ENCODE results near the gene CLSTN2. TPM values are rescaled to one million over a fixed set of nuclear protein-coding genes. Genes with fewer than 3 reads are reported as not detected.

The CLSTN2 gene
- total RNA-seq, 1 donor from 2014 or later = 65.0 TPM

DNA sequence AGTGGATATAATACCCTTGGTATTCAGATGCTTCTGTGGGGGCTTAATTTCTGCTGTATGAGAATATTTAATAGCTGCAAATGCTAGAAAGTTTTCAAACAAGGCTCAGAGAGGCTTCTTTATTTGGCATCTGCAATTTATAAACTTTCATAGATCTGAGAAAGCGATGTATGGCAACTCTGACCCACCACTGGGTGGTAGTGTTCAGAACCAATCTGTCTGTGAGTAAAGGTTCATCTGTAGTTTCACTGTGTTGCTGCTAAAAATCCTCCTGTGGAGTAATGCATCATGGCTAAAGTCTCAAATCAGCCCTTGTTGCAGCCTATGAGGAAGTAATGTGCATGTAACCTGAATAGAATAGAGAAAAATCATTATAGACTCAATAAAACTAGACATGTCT is 47.4 kb downstream of the CLSTN2 start:
- DNase-seq (ENCODE audit: low spot score) = no peak
- Mint-ChIP-seq H3K4me1 (ENCODE audit: low read depth) (peaks cover 12% of the 10 kb centered on the region), H3K9me3 (ENCODE audit: low read depth) (no peaks in the 10 kb centered on the region), H3K27ac (ENCODE audit: unreplicated experiment) (no peak overlapping the region), H3K4me3 (ENCODE audit: unreplicated experiment) (no peak overlapping the region), H3K27me3 (ENCODE audit: low read depth) (no peaks in the 10 kb centered on the region), H3K36me3 (ENCODE audit: low read depth) (no peaks in the 10 kb centered on the region)
- TF ChIP-seq, protein P1, sequence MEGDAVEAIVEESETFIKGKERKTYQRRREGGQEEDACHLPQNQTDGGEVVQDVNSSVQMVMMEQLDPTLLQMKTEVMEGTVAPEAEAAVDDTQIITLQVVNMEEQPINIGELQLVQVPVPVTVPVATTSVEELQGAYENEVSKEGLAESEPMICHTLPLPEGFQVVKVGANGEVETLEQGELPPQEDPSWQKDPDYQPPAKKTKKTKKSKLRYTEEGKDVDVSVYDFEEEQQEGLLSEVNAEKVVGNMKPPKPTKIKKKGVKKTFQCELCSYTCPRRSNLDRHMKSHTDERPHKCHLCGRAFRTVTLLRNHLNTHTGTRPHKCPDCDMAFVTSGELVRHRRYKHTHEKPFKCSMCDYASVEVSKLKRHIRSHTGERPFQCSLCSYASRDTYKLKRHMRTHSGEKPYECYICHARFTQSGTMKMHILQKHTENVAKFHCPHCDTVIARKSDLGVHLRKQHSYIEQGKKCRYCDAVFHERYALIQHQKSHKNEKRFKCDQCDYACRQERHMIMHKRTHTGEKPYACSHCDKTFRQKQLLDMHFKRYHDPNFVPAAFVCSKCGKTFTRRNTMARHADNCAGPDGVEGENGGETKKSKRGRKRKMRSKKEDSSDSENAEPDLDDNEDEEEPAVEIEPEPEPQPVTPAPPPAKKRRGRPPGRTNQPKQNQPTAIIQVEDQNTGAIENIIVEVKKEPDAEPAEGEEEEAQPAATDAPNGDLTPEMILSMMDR (IDR thresholded peaks at IDR 0.05) = peak; percentile 78

DNA sequence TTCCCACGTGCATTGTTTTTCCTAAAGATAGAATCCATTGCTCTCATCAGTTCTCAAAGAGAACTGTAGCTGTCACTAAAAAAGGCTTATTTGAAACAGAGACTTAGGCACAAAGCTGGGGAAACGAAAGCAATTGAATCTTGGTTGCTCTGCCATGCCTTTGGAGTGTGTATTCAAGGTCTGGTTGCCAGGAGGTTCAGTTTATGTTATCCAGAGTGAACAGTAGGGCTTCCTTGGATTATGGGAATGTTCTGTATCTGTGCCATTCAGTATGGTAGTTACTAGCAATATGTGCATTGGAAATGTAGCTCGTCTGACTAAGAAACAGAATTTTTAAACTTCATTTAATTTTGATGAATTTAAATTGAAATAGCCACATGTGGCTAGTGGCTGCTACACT is 50.6 kb downstream of the CLSTN2 start:
- no peaks in the 10 kb centered on the region for H3K27me3 Mint-ChIP-seq (ENCODE audit: low read depth)
- peaks cover 6% of the 10 kb centered on the region for H3K4me1 Mint-ChIP-seq (ENCODE audit: low read depth)
- H3K9me3 Mint-ChIP-seq (ENCODE audit: low read depth) = no peaks in the 10 kb centered on the region
- no peak overlapping the region for H3K4me3 Mint-ChIP-seq (ENCODE audit: unreplicated experiment)
- DNase-seq (ENCODE audit: low spot score) = no peak
- TF ChIP-seq, protein P1 (IDR thresholded peaks at IDR 0.05) = no peak
- H3K36me3 Mint-ChIP-seq (ENCODE audit: low read depth) = no peaks in the 10 kb centered on the region
- no peak overlapping the region for H3K27ac Mint-ChIP-seq (ENCODE audit: unreplicated experiment)

DNA sequence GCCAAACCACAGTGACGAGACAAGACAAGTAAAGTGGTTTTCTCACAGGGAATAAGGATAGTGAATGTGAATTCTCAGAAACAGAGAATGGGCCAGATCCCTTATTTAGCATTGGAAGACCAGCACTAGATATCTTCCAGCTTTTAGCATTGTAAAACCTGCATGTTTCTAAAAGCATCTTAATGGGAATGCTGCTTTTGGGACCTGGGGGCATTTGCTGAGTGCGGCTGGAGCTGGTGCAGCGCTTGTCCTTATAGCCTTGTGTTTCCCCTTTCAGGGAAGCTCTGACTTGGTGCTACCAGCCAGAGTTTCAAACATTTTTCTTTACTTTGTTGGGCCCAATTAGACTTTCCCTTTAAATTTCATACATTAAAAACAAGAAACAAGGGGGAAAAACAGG is 52.9 kb downstream of the CLSTN2 start:
- Mint-ChIP-seq H3K9me3 (ENCODE audit: low read depth) (no peaks in the 10 kb centered on the region), H3K4me1 (ENCODE audit: low read depth) (peaks cover 4% of the 10 kb centered on the region), H3K4me3 (ENCODE audit: unreplicated experiment) (no peak overlapping the region), H3K36me3 (ENCODE audit: low read depth) (no peaks in the 10 kb centered on the region), H3K27ac (ENCODE audit: unreplicated experiment) (no peak overlapping the region), H3K27me3 (ENCODE audit: low read depth) (no peaks in the 10 kb centered on the region)
- TF ChIP-seq, protein P1 (IDR thresholded peaks at IDR 0.05) = no peak
- DNase-seq (ENCODE audit: low spot score) = no peak

DNA sequence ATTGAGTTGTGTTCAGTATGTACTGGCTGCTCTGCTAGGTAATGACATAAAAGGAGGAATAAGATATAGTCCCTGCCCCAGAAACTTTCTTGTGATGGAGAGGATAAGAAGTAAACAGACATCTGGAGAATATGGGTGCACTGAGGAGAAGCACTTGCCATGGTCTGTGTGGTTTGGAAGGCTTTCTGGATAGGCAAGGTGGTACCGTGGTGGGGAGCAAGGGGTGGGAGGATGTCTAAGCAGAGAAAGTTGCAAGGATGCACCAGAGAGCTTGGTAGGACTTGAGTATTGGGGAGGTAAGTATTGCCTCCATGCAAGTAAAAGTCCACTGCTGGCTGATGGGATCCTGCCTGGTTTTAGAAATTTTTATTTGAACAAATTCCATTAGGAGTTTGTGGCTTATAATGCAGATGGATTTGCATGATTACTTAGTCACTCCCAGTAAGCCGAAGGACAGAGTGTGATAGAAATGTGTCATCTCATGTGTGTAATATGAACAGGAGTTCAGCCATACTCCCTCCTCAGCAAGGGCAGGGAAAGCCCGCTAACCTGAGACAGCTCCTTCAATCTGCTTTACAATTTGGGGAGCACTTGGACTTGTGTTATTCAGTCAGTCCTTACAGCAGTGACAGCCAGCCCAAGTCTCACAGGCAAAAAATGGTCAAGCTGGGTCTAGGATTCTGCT is 53.6 kb downstream of the CLSTN2 start:
- Mint-ChIP-seq H3K27ac (ENCODE audit: unreplicated experiment) (no peak overlapping the region), H3K9me3 (ENCODE audit: low read depth) (no peaks in the 10 kb centered on the region), H3K36me3 (ENCODE audit: low read depth) (no peaks in the 10 kb centered on the region), H3K4me1 (ENCODE audit: low read depth) (peaks cover 4% of the 10 kb centered on the region), H3K4me3 (ENCODE audit: unreplicated experiment) (no peak overlapping the region), H3K27me3 (ENCODE audit: low read depth) (no peaks in the 10 kb centered on the region)
- DNase-seq (ENCODE audit: low spot score) = no peak
- TF ChIP-seq, protein P1 (IDR thresholded peaks at IDR 0.05) = no peak

DNA sequence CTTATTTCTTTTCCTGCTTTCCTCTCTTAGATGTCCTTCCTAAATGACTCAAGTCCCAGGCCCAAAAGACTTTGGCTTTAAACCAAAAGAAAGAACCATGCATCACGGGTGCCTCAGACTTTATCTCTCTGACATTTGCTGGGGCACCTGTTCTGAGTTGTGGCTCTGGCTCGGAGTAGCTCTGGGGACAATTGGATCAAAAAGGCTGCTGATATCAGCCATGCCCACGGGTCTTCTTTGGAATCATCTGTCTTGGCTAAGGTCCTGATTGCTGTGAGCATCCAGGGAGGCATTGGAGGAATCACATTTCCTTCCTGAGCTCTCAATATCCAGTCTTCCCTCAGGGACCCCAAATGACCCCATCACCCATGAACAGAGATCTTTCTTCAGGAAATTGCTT is 59.9 kb downstream of the CLSTN2 start:
- DNase-seq (ENCODE audit: low spot score) = no peak
- Mint-ChIP-seq H3K27ac (ENCODE audit: unreplicated experiment) (no peak overlapping the region), H3K4me3 (ENCODE audit: unreplicated experiment) (no peak overlapping the region), H3K9me3 (ENCODE audit: low read depth) (no peaks in the 10 kb centered on the region), H3K27me3 (ENCODE audit: low read depth) (no peaks in the 10 kb centered on the region), H3K4me1 (ENCODE audit: low read depth) (no peaks in the 10 kb centered on the region), H3K36me3 (ENCODE audit: low read depth) (no peaks in the 10 kb centered on the region)
- TF ChIP-seq, protein P1 (IDR thresholded peaks at IDR 0.05) = no peak
